ENCODE data around the gene TMEM178B. TPM values are rescaled to one million over a fixed set of nuclear protein-coding genes. Genes with fewer than 3 reads are reported as not detected.

TMEM178B gene
- polyA plus RNA-seq, 1 donor (not counting 4 experiments of a cell fraction or from before 2014, with no cell fraction given) = not detected

DNA sequence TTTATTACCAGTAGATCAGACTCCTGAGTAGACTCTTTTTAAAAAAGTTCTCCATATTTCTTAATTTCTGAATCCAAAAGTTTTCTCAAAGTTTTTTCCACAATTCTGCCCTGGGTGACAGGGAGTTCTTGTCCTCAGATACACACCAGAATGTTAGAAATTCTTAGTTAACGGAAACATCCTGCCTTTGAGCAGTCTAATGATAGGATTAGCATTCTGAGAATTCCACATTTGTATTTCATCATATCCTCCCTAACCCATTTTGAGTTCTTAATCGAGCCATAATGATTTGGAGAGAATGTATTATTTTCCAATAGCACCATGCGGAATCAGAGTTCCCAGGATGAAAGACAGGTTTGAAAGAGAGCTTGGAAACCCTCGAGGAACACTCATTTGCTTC is 30.2 kb upstream of the TMEM178B start:
- Histone ChIP-seq H3K9me1 (ENCODE audit: control insufficient read depth, extremely low read depth, insufficient read depth, low read length) (no peaks in the 10 kb centered on the region), H3K4me2 (ENCODE audit: control insufficient read depth, extremely low read depth, insufficient read depth, low read depth, low read length) (no peak overlapping the region), H4K20me1 (ENCODE audit: control insufficient read depth, extremely low read depth, insufficient read depth, low read length) (no peaks in the 10 kb centered on the region), H3K9ac (ENCODE audit: control insufficient read depth, extremely low read depth, insufficient read depth, low read length) (no peak overlapping the region), H3K4me1 (ENCODE audit: control insufficient read depth, extremely low read depth, insufficient read depth, low read length) (no peaks in the 10 kb centered on the region), H3K4me3 (ENCODE audit: control insufficient read depth in 2 of 3, extremely low read depth in 1 of 3, insufficient read depth in 2 of 3, low read depth in 1 of 3, low read length in 3 of 3) (no peak overlapping the region), H3K27me3 (ENCODE audit: control insufficient read depth, extremely low read depth, insufficient read depth, low read length) (no peaks in the 10 kb centered on the region), H3K79me2 (ENCODE audit: control insufficient read depth, insufficient read depth, low read length) (no peaks in the 10 kb centered on the region), H3K27ac (ENCODE audit: control insufficient read depth, insufficient read depth, low read length) (no peak overlapping the region), H3K9me3 (ENCODE audit: control insufficient read depth, low read depth, low read length) (no peaks in the 10 kb centered on the region), H2AFZ (ENCODE audit: control insufficient read depth, low read length) (no peak overlapping the region), H3K36me3 (ENCODE audit: control insufficient read depth in 2 of 2, extremely low read depth in 1 of 2, insufficient read depth in 2 of 2, low read length in 2 of 2) (no peaks in the 10 kb centered on the region)
- FAIRE-seq (no peak), DNase-seq (ENCODE audit: low read depth, low spot score) (no peak)
- TF ChIP-seq, protein P1, sequence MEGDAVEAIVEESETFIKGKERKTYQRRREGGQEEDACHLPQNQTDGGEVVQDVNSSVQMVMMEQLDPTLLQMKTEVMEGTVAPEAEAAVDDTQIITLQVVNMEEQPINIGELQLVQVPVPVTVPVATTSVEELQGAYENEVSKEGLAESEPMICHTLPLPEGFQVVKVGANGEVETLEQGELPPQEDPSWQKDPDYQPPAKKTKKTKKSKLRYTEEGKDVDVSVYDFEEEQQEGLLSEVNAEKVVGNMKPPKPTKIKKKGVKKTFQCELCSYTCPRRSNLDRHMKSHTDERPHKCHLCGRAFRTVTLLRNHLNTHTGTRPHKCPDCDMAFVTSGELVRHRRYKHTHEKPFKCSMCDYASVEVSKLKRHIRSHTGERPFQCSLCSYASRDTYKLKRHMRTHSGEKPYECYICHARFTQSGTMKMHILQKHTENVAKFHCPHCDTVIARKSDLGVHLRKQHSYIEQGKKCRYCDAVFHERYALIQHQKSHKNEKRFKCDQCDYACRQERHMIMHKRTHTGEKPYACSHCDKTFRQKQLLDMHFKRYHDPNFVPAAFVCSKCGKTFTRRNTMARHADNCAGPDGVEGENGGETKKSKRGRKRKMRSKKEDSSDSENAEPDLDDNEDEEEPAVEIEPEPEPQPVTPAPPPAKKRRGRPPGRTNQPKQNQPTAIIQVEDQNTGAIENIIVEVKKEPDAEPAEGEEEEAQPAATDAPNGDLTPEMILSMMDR (optimal IDR thresholded peaks at IDR 0.05 in 1 of 3, IDR thresholded peaks at IDR 0.05 in 1 of 3, conservative IDR thresholded peaks at IDR 0.05 in 1 of 3; ENCODE audit: extremely low read depth in 1 of 3, insufficient read depth in 2 of 3, low read length in 3 of 3) = no peak
- no peak for TF ChIP-seq EZH2 (IDR thresholded peaks at IDR 0.05; ENCODE audit: low read length)
- dilution Hi-C loops (cut with MboI; ENCODE audit: extremely low pct_ligation_motif_present, low sequenced_read_pairs) = no loop called here

DNA sequence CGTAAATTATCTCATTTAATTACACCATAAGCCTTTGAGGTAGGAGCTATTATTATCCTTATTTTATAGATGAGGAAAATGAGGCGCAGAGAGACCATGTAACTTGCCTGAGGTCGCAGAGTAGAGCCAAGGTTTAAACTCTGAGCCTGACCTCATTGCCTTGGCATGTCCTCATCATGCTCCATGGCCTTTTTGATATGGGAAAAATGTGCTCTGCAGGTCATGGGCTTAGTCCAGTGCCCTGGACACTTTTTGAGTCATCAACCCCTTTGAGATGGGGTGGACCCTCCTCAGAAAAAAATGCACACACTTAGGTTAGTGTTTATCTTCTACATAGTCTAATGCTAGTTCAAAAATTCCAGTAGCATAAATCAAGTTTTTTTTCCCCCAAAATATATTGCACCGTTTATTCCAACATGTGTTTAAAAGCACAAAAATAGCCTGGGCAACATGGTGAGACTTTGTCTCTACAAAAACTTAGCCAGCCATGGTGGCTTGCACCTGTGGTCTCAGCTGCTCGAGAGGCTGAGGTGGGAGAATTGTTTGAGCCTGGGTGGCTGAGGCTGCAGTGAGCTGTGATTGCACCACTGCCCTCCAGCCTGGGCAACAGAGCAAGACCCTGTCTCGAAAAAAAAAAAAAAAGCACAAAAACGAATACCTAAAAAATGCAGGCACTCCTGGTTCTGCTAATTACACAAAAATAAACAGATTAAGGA is 28.6 kb upstream of the TMEM178B start:
- Histone ChIP-seq H3K79me2 (ENCODE audit: control insufficient read depth, insufficient read depth, low read length) (no peaks in the 10 kb centered on the region), H3K9me3 (ENCODE audit: control insufficient read depth, low read depth, low read length) (no peaks in the 10 kb centered on the region), H3K4me3 (ENCODE audit: control insufficient read depth in 2 of 3, extremely low read depth in 1 of 3, insufficient read depth in 2 of 3, low read depth in 1 of 3, low read length in 3 of 3) (no peak overlapping the region), H3K9me1 (ENCODE audit: control insufficient read depth, extremely low read depth, insufficient read depth, low read length) (no peaks in the 10 kb centered on the region), H3K9ac (ENCODE audit: control insufficient read depth, extremely low read depth, insufficient read depth, low read length) (no peak overlapping the region), H3K36me3 (ENCODE audit: control insufficient read depth in 2 of 2, extremely low read depth in 1 of 2, insufficient read depth in 2 of 2, low read length in 2 of 2) (no peaks in the 10 kb centered on the region), H2AFZ (ENCODE audit: control insufficient read depth, low read length) (no peak overlapping the region), H3K4me2 (ENCODE audit: control insufficient read depth, extremely low read depth, insufficient read depth, low read depth, low read length) (no peak overlapping the region), H3K27ac (ENCODE audit: control insufficient read depth, insufficient read depth, low read length) (no peak overlapping the region), H3K27me3 (ENCODE audit: control insufficient read depth, extremely low read depth, insufficient read depth, low read length) (no peaks in the 10 kb centered on the region), H4K20me1 (ENCODE audit: control insufficient read depth, extremely low read depth, insufficient read depth, low read length) (no peaks in the 10 kb centered on the region), H3K4me1 (ENCODE audit: control insufficient read depth, extremely low read depth, insufficient read depth, low read length) (no peaks in the 10 kb centered on the region)
- no peak for TF ChIP-seq EZH2 (IDR thresholded peaks at IDR 0.05; ENCODE audit: low read length)
- TF ChIP-seq, protein P1 (optimal IDR thresholded peaks at IDR 0.05 in 1 of 3, IDR thresholded peaks at IDR 0.05 in 1 of 3, conservative IDR thresholded peaks at IDR 0.05 in 1 of 3; ENCODE audit: extremely low read depth in 1 of 3, insufficient read depth in 2 of 3, low read length in 3 of 3) = no peak
- DNase-seq (ENCODE audit: low read depth, low spot score) (no peak), FAIRE-seq (no peak)
- dilution Hi-C loops (cut with MboI; ENCODE audit: extremely low pct_ligation_motif_present, low sequenced_read_pairs) = no loop called here
